HepG2 (cell line): ENCODE results near the gene ULK3. TPM values are rescaled to one million over a fixed set of nuclear protein-coding genes. Genes with fewer than 3 reads are reported as not detected.

Source experiments
- IRX3 ChIP-seq: sonication (generic); formaldehyde crosslinking; IDR thresholded peaks from 2 replicates; pipeline ENCODE4 v1.8.1; 2023; ENCODE audit warnings: mild to moderate bottlenecking, low read depth, missing genetic modification reagents, borderline replicate concordance
- MAZ ChIP-seq, 2 experiments: sonication (generic) in 1 of 2; formaldehyde crosslinking in 1 of 2; IDR thresholded peaks; 2 replicates each; pipeline versions ENCODE4 v1.5.0 to v1.6.1; 2012 to 2020; ENCODE audit warnings: low read depth in 2 of 2, mild to moderate bottlenecking in 2 of 2, borderline replicate concordance in 1 of 2, improper control_type of control experiment in 1 of 2, low read length in 1 of 2, missing genetic modification reagents in 1 of 2, moderate library complexity in 1 of 2
- NFIB ChIP-seq: sonication (generic); formaldehyde crosslinking; IDR thresholded peaks from 2 replicates; pipeline ENCODE4 v1.9.0; 2021; ENCODE audit warnings: missing genetic modification reagents, mild to moderate bottlenecking, borderline replicate concordance
- PCBP1 ChIP-seq: fragments of 200-400 bp; formaldehyde crosslinking; IDR thresholded peaks from 2 replicates; pipeline ENCODE4 v1.6.1; 2017; ENCODE audit warnings: mild to moderate bottlenecking, low read depth, low read length, borderline replicate concordance
- RBM39 ChIP-seq: fragments of 200-400 bp; formaldehyde crosslinking; IDR thresholded peaks from one replicate; pipeline ENCODE4 v1.6.1; 2018; ENCODE audit warnings: antibody characterized with exemption, mild to moderate bottlenecking, low read depth, low read length; ENCODE audit not compliant: poor library complexity, severe bottlenecking
- ZNF225 ChIP-seq: sonication (generic); formaldehyde crosslinking; IDR thresholded peaks from 2 replicates; pipeline ENCODE4 v1.4.0; 2020; ENCODE audit warnings: mild to moderate bottlenecking, missing genetic modification reagents
- ZNF264 ChIP-seq: sonication (generic); formaldehyde crosslinking; IDR thresholded peaks from 2 replicates; pipeline ENCODE4 v1.4.0; 2020; ENCODE audit warnings: missing genetic modification reagents
- ZNF691 ChIP-seq: sonication (generic); formaldehyde crosslinking; IDR thresholded peaks from 2 replicates; pipeline ENCODE4 v1.4.0; 2020; ENCODE audit warnings: missing genetic modification reagents, low read depth, mild to moderate bottlenecking, borderline replicate concordance
- ZSCAN21 ChIP-seq: sonication (generic); formaldehyde crosslinking; IDR thresholded peaks from 2 replicates; pipeline ENCODE4 v1.8.0; 2022; ENCODE audit warnings: mild to moderate bottlenecking, missing genetic modification reagents, moderate library complexity, borderline replicate concordance
- polyA plus RNA-seq, 8 experiments: library from polyadenylated mRNA; depleted of rRNA in 3 of 8; stranded (reverse) in 7 of 8; unstranded in 1 of 8; fragments of >200 nt; fragmentation: Illumina TruSeq in 4 of 8; extraction: Trizol in 4 of 8; gene quantifications; 2 replicates each; pipeline versions ENCODE4 v1.2.1 to v1.2.3, GENCODE V29; 2011 to 2016; ENCODE audit warnings: low read depth in 4 of 8, missing spikeins in 1 of 8, mixed read lengths in 1 of 8; ENCODE audit not compliant: insufficient read depth in 1 of 8
- total RNA-seq, 5 experiments: library from RNA; depleted of rRNA; stranded (reverse); fragments of >200 nt; fragmentation: Illumina TruSeq; extraction: Trizol; gene quantifications; 2 replicates each; pipeline ENCODE4 v1.2.3, GENCODE V29; 2016; ENCODE audit warnings: low read depth in 1 of 5
- TF ChIP-seq, protein P1 (sequence below): sonication (generic); formaldehyde crosslinking; IDR thresholded peaks from 2 replicates; pipeline ENCODE4 v1.8.0; 2023; ENCODE audit warnings: mild to moderate bottlenecking, missing genetic modification reagents

ULK3 gene
- total and polyA plus RNA-seq, 2 of the 13 experiments (the other 11 are each of a cell fraction or from before 2014, with no cell fraction given): 15.2 to 23.7 TPM

GRCh38 chr15:74799856-74800558, 42.9 kb downstream of the ULK3 start (continued):
- peak; percentile 79 for TF ChIP-seq RBM39
- TF ChIP-seq ZNF225: 0 out of 2 replicates have a peak, but pooled peaks have one; percentile 19
- no peak for TF ChIP-seq ZNF264 (CRISPR knock-in tag)
- TF ChIP-seq NFIB (CRISPR knock-in tag): 0 out of 2 replicates have a peak, but pooled peaks have one; percentile 35
- TF ChIP-seq, protein P1, sequence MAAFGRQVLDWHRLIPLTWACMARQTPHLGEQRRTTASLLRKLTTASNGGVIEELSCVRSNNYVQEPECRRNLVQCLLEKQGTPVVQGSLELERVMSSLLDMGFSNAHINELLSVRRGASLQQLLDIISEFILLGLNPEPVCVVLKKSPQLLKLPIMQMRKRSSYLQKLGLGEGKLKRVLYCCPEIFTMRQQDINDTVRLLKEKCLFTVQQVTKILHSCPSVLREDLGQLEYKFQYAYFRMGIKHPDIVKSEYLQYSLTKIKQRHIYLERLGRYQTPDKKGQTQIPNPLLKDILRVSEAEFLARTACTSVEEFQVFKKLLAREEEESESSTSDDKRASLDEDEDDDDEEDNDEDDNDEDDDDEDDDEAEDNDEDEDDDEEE: no peak
- 0 out of 2 replicates have a peak, but pooled peaks have one; percentile 37 for TF ChIP-seq PCBP1
- TF ChIP-seq IRX3: no peak
- 0 out of 2 replicates have a peak, but pooled peaks have one; percentile 24 for TF ChIP-seq MAZ (IDR thresholded peaks at IDR 0.05; ENCODE audit: borderline replicate concordance, low read depth, low read length)
- TF ChIP-seq MAZ (CRISPR knock-in tag; IDR thresholded peaks at IDR 0.05; ENCODE audit: low read depth): 0 out of 2 replicates have a peak, but pooled peaks have one; percentile 25
- no peak for TF ChIP-seq ZNF691 (CRISPR knock-in tag)
- peak; percentile 58; the same call in 1 of the 2 replicates for TF ChIP-seq ZSCAN21
